SK-N-SH (cell line): Measurements from ENCODE around the gene ADAMTS9. TPM values are rescaled to one million over a fixed set of nuclear protein-coding genes. Genes with fewer than 3 reads are reported as not detected.

Source experiments
- CTCF ChIA-PET: fragments of 300-600, 350-600 bp; formaldehyde crosslinking; extraction: SDS; loops from one replicate; lab custom pipeline; 2021; lab: Yijun Ruan, JAX
- POLR2A ChIA-PET: fragments of 350-600 bp; sonication (Branson Sonifier 250); formaldehyde crosslinking; extraction: SDS; loops from one replicate; lab custom pipeline; 2020; ENCODE audit warnings: antibody characterized with exemption, inconsistent platforms; lab: Yijun Ruan, JAX
- DNase-seq: peaks from one replicate; pipeline ENCODE4 v3.0.0; 2012
- H2AFZ ChIP-seq: fragments of 200-600 bp; sonication (generic); 2 replicates; pipeline ENCODE4 v1.8.1; 2016; ENCODE audit warnings: antibody characterized with exemption, mild to moderate bottlenecking, low read depth
- H3F3A ChIP-seq: fragments of 200-600 bp; sonication (generic); replicated peaks from 2 replicates; pipeline ENCODE3; 2016; ENCODE audit warnings: antibody characterized with exemption, mild to moderate bottlenecking; ENCODE audit not compliant: insufficient read depth
- H3K27ac ChIP-seq, 2 experiments: fragments of 200-500 bp in 1 of 2; fragments of 200-600 bp in 1 of 2; sonication (Bioruptor generic) in 1 of 2; sonication (generic), shearing (Covaris generic) in 1 of 2; 2 replicates each; pipeline versions ENCODE4 v1.5.1 to v1.6.1; 2014 to 2016; ENCODE audit warnings: low read depth in 2 of 2, inconsistent platforms in 1 of 2, low read length in 1 of 2, mild to moderate bottlenecking in 1 of 2, mixed read lengths in 1 of 2
- H3K27me3 ChIP-seq: fragments of 200-600 bp; sonication (generic), shearing (Covaris generic); 2 replicates; pipeline ENCODE4 v1.6.1; 2016; ENCODE audit warnings: mixed run types; ENCODE audit not compliant: insufficient read depth
- H3K36me3 ChIP-seq, 2 experiments: fragments of 200-500 bp in 1 of 2; fragments of 200-600 bp in 1 of 2; sonication (Bioruptor generic) in 1 of 2; sonication (generic) in 1 of 2; replicated peaks in 1 of 2; 2 replicates each; pipeline versions ENCODE3 to v1.5.1; 2014 to 2016; ENCODE audit warnings: low read length in 1 of 2, mild to moderate bottlenecking in 1 of 2; ENCODE audit not compliant: insufficient read depth in 2 of 2, control insufficient read depth in 1 of 2
- H3K4me1 ChIP-seq, 2 experiments: fragments of 200-500 bp in 1 of 2; fragments of 200-600 bp in 1 of 2; sonication (Bioruptor generic) in 1 of 2; sonication (generic), shearing (Covaris generic) in 1 of 2; 2 replicates each; pipeline versions ENCODE4 v1.5.1 to v1.6.1; 2014 to 2016; ENCODE audit warnings: low read depth in 1 of 2, low read length in 1 of 2, mixed run types in 1 of 2; ENCODE audit not compliant: insufficient read depth in 2 of 2, control insufficient read depth in 1 of 2
- H3K4me2 ChIP-seq: fragments of 200-600 bp; sonication (generic), shearing (Covaris generic); 2 replicates; pipeline ENCODE4 v1.6.1; 2017; ENCODE audit warnings: mixed run types
- H3K4me3 ChIP-seq, 2 experiments: fragments of 200-500 bp in 1 of 2; fragments of 200-600 bp in 1 of 2; sonication (Bioruptor generic) in 1 of 2; sonication (generic), shearing (Covaris generic) in 1 of 2; 2 replicates each; pipeline versions ENCODE4 v1.5.1 to v1.8.1; 2014 to 2016; ENCODE audit warnings: low read depth in 2 of 2, inconsistent platforms in 1 of 2, low read length in 1 of 2, mild to moderate bottlenecking in 1 of 2, mixed read lengths in 1 of 2, moderate library complexity in 1 of 2
- H3K79me2 ChIP-seq: fragments of 200-600 bp; sonication (generic); 2 replicates; pipeline ENCODE4 v1.8.1; 2017; ENCODE audit warnings: mild to moderate bottlenecking; ENCODE audit not compliant: insufficient read depth
- H3K9ac ChIP-seq: fragments of 200-600 bp; sonication (generic); 2 replicates; pipeline ENCODE4 v1.6.1; 2017; ENCODE audit warnings: mixed run types
- H3K9me2 ChIP-seq: fragments of 200-600 bp; sonication (generic); 2 replicates; pipeline ENCODE4 v1.6.1; 2017; ENCODE audit warnings: mixed run types
- H3K9me3 ChIP-seq: fragments of 200-600 bp; sonication (generic); 2 replicates; pipeline ENCODE4 v1.6.1; 2017; ENCODE audit warnings: mixed run types, mild to moderate bottlenecking, moderate library complexity
- H4K20me1 ChIP-seq: fragments of 200-600 bp; sonication (generic); 2 replicates; pipeline ENCODE4 v1.6.1; 2017; ENCODE audit warnings: mild to moderate bottlenecking, mixed run types; ENCODE audit not compliant: insufficient read depth
- CHD2 ChIP-seq: fragments of 150-350 bp; IDR thresholded peaks from 2 replicates; pipeline ENCODE4 v1.6.1; 2018; ENCODE audit warnings: low read length; ENCODE audit not compliant: partially characterized antibody
- FOXM1 ChIP-seq: IDR thresholded peaks from 2 replicates; pipeline ENCODE4 v1.4.0; 2012; ENCODE audit warnings: low read depth, mild to moderate bottlenecking
- GABPA ChIP-seq: IDR thresholded peaks from 2 replicates; pipeline ENCODE4 v1.4.0; 2012; ENCODE audit warnings: low read depth, mild to moderate bottlenecking
- JUND ChIP-seq: IDR thresholded peaks from 2 replicates; pipeline ENCODE4 v1.4.0; 2012
- MAX ChIP-seq: IDR thresholded peaks from 2 replicates; pipeline ENCODE4 v1.4.0; 2012; ENCODE audit warnings: low read depth
- MXI1 ChIP-seq: IDR thresholded peaks from 2 replicates; pipeline ENCODE4 v1.6.1; 2012; ENCODE audit warnings: mild to moderate bottlenecking, low read depth, low read length, improper control_type of control experiment
- REST ChIP-seq: IDR thresholded peaks from 2 replicates; pipeline ENCODE4 v1.6.1; 2012; ENCODE audit warnings: mild to moderate bottlenecking, low read depth, low read length, moderate library complexity
- RXRA ChIP-seq: IDR thresholded peaks from 2 replicates; pipeline ENCODE4 v1.4.0; 2012; ENCODE audit warnings: low read depth, mild to moderate bottlenecking, borderline replicate concordance
- USF1 ChIP-seq: IDR thresholded peaks from 2 replicates; pipeline ENCODE4 v1.4.0; 2012; ENCODE audit warnings: low read depth, borderline replicate concordance
- ZBTB33 ChIP-seq: IDR thresholded peaks from 2 replicates; pipeline ENCODE4 v1.4.0; 2012; ENCODE audit warnings: low read depth, borderline replicate concordance
- WGBS: methylation state at CpG from one replicate; pipeline ENCODE4 v1.1.6; 2017; ENCODE audit warnings: low lambda C conversion rate; 5-methylcytosine and 5-hydroxymethylcytosine counted together
- polyA plus RNA-seq, 3 experiments: library from polyadenylated mRNA; depleted of rRNA; stranded (reverse); fragments of >200 nt; gene quantifications; 2 replicates each; pipeline ENCODE4 v1.2.3, GENCODE V29; 2012

Gene ADAMTS9
- polyA plus RNA-seq, 1 of the 3 experiments (the other 2 are of a cell fraction): 4.1 TPM

GRCh38 chr3:64551697-64552096, 136.1 kb downstream of the ADAMTS9 start:
- Histone ChIP-seq H3K36me3 (peaks cover 0 to 42% of the 10 kb centered on the region in 2 experiments), H3K4me3 (no peak overlapping the region), H3K9me3 (no peaks in the 10 kb centered on the region), H3K27me3 (no peaks in the 10 kb centered on the region), H3K79me2 (no peaks in the 10 kb centered on the region), H3K9ac (no peak overlapping the region), H3K9me2 (no peaks in the 10 kb centered on the region), H3K27ac (peak overlapping the region in 1 of 2 experiments; percentile 36; a peak in 1 of 4 replicates), H3F3A (no peaks in the 10 kb centered on the region), H4K20me1 (no peaks in the 10 kb centered on the region), H3K4me2 (no peak overlapping the region), H2AFZ (no peak overlapping the region), H3K4me1 (peaks cover 0 to 15% of the 10 kb centered on the region in 2 experiments; a peak in 1 of 4 replicates)
- no peak for DNase-seq
- 73% methylated on average over 1 of the region's 1 CpG for WGBS
- TF ChIP-seq GABPA (no peak), MXI1 (no peak), USF1 (no peak), MAX (no peak), RXRA (no peak), JUND (no peak), CHD2 (no peak)
- ChIA-PET POLR2A (no interaction called here), CTCF (interaction anchor here (2.9 kb wide), 1 partner anchor 19 kb away, joined by 20 read pairs; no protein-coding TSS in a partner anchor)

- no peak overlapping the region for H3K4me2 ChIP-seq
- CTCF ChIA-PET: interaction anchor here (1.0 to 2.3 kb wide), 3 partner anchors 17 to 115 kb away, joined by 3 to 14 read pairs (median 3); no protein-coding TSS in a partner anchor
- H3K4me3 ChIP-seq: no peak overlapping the region
- WGBS: 95% methylated on average over 15 of the region's 15 CpGs
- POLR2A ChIA-PET: no interaction called here
- H3K9me2 ChIP-seq: no peaks in the 10 kb centered on the region
- H3K36me3 ChIP-seq: peaks cover 0 to 50% of the 10 kb centered on the region in 2 experiments
- H3K9me3 ChIP-seq: no peaks in the 10 kb centered on the region
- no peaks in the 10 kb centered on the region for H4K20me1 ChIP-seq
- no peaks in the 10 kb centered on the region for H3K79me2 ChIP-seq
- H3K4me1 ChIP-seq: peaks cover 0 to 15% of the 10 kb centered on the region in 2 experiments; a peak in 1 of 4 replicates
- no peaks in the 10 kb centered on the region for H3F3A ChIP-seq
- no peak for DNase-seq
- no peaks in the 10 kb centered on the region for H3K27me3 ChIP-seq
- H3K27ac ChIP-seq: peak overlapping the region in 1 of 2 experiments; percentile 68; a peak in 2 of 4 replicates
- H2AFZ ChIP-seq: no peak overlapping the region
- no peak overlapping the region for H3K9ac ChIP-seq
- TF ChIP-seq FOXM1: no peak
- no peak for TF ChIP-seq ZBTB33
- no peak for TF ChIP-seq REST
- TF ChIP-seq, all 33 proteins: peak for 0
These were observed 137.1 kb downstream of the ADAMTS9 start for GRCh38 chr3:64550745-64551144.
